Activated gamma-delta T cell treated with Interleukin-2 at 50 U/mL for 16 hours (primary cell): ENCODE data around the gene ALK.

Experiments
- DNase-seq: peaks from one replicate; pipeline ENCODE4 v3.0.0-alpha.2; 2020

The ALK gene

DNA sequence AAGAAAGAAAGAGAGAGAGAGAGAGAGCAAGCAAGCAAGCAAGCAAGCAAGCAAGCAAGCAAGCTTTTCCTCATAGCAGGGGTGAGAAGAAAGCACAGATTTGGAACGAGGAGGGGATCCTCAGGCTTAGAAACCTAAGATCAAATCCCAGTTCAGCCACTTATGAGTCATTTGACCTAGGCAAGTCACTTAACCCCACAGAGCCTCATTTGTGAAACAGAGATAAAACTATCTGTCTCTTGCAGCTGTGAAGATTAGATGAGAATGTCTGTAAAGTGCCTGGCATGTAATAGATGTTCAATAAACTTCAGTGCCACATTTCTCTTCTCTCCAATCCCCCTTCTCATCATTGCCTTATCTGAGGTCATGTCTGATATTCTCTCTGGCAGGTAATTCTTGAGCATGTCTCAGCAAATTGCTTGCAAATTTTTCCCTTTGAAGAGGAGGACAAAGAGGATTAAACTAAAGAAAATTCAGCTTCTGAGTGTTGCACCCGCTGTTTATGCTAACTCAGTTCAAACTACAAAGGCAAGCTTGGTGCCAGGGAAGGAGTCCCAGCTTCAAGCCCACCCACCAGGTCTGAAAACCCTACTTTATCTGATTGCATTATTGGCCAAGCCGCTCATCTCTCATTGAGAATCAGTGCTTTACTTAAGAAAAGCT is 20.3 kb downstream of the ALK start:
- DNase-seq: no peak

DNA sequence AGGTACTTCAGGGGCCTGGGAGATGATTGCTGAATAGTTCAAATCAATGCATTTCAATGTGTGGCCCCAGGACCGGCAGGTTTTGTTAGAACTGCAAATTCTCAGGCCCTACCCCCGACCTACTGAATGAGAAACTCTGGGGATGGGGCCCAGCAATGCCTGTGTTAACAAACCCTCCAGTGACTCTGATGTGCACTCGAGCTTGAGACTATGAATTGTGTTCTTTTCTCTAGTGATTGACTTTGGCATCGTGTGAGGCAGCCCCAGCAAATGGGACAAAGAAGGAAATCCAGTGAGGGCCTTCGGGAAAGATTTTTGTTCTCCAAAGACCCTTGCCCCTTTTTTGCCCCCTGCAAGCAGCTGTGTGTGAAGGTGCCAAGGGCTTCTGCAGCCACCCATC is 22.4 kb downstream of the ALK start:
- DNase-seq: no peak

DNA sequence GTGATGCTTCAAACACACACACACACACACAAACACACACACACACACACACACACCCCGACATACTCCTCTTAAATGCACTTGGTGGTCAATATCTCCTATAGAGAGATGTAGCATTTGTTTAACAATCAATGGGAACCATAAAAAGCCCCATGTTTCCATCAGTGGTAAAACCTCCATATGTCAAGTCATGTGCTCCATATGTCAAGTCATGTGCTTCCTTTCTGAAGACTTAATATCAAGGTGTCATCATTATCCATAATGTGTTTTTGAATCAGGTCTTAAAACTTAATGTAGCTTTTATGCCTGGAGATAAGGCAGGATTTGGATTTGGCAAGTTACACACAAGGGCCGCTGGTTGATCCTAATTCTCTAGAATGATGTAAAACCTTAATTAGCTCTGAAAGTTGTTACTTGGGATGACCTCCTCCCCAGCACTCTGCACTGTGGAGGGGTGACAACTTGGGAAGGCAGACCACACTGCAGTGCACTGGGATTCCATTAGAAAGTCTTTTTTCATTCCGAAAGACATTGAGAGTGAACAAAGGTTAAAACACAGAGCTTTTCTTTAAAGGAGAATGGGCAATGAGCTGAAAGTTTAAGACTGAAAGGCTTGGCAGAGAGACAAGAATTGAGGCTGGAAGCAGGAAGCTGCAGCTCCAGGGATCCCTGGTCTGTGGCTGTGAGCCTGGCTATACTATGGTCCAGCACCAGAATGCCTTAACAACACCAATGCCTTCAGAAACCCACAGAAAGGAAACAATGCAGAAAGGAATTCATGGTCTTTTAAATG is 26.4 kb downstream of the ALK start:
- no peak for DNase-seq

DNA sequence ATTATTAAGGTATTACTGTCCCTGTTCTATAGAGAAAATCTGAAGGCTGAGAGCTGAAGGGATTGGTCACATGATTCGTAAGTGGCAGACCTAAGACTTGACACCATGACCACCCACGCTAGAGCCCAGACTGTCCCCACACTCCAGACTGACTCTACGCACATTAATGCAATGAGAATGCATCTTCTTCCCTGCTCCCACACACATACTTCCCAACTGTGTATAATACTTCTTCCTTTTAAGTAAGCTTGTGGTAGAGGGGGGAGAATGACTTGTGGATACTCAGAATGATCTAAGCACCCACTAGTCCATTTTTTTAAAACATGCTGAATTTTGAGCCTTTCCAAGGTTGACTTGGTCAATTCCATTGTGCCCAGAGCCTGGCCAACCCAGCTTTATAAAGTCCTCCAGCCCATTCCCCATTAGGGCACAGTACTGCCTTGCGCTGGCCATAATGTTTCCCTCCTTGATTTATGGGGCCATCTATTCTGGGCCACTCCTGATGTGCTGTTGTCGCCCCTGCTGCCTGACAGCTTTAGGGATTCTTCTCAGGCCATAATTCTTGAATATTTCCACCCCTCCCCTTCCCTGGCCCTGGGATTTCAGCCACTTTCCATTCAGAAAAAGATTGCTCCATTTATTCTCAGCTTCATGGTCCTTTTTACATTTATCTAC is 28.7 kb downstream of the ALK start:
- DNase-seq: no peak

DNA sequence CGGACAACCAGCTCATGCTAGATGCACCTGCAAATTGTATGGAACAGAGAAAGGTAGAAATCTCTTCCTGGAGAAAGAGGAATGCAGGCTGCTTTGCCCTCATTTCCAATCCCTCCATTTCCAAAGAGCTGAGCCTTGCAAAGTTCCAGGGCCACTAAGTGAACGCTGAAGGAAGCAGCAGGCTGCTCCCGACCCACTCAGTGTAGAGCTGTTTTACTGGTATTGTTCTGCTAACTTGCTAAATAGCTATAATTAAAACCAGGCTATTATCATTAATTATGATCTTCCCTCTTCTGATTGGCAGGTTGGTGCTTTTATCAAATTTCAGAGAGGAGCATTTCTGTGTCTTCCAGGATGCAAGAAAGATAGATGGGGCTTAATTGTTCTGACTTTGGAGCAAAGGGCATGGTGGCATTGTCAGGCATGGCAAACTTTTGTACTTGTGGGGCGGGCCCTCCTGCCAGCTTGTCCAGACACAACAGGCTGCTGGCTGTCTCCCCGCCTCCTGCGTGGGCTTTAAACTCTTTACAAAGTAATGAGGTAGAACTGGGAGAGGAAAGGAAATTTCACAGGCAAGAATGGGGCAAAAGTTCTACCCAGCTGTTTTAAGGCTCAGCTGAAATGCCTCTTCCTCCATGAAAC is 40.2 kb downstream of the ALK start:
- DNase-seq: no peak

DNA sequence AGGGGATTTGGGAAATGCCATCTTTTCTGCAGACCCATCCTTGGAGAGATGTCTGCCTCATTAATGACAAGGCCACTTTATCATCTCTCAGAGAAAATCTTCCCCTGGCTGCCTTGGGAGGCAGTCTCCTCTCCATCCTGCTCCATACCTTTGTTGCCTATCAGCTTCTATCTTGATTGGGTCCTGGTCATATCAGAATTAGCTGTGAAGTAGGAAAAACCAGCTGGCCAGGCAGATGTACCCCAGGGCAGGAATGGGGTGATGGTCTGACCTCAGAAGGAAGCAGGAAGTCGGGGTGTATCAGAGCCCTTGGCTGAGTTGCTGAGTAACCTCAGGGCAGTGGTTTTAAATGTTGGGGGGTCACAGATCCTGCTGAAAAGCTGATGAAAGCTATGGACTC is 41.3 kb downstream of the ALK start:
- no peak for DNase-seq

DNA sequence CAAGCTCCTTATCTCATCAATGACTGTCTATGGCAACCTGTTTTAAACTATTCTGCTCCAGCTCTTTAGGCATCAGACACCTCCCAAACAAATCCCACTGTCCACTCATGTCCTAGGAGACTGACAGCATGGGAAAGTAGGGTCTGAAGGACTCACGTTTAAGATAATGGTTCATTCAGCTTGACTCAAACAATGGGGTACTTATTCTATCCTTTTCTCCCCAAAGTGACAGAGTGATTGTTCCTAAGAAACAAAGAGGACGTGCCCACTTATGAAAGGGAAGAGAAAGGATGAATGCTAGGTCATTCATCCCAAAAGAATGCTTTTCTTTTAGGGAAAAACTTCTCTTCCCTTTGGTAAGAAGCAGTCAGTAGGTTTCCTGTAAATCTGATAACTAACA is 41.9 kb downstream of the ALK start:
- no peak for DNase-seq

DNA sequence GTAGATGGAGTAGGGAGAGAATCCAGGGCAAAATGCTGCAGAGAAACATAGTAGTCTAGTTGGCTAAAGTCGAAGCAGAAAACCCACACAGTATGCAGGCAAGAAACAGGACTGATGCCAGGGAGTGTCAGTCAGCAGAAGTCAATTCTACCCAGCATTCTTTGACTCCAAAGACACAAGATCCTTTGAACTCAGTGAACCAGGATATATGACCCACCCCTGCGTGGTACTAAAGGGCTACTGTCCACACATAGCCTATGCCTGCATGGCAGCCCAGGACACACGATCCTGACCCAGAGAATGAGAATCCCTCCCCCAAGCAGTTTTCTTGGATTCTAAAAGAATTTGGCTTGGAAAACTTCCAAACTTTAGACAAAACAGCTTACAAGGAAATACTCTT is 42.5 kb downstream of the ALK start:
- no peak for DNase-seq

DNA sequence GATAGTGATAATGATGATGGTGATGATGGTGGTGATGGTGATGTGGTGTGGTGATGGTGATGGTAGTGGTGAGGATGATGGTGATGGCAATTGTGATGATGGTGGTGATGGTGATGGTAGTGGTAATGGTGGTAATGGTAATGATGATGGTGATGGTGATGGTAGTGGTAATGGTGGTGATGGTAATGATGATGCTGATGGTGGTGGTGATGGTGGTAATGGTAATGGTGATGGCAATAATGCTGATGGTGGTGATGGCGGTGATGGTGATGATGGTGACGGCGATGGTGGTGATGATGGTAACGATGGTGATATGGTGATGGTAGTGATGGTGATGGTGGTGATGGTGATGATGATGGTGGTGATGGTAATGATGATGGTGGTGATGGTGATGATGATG is 45.0 kb downstream of the ALK start:
- DNase-seq: no peak

DNA sequence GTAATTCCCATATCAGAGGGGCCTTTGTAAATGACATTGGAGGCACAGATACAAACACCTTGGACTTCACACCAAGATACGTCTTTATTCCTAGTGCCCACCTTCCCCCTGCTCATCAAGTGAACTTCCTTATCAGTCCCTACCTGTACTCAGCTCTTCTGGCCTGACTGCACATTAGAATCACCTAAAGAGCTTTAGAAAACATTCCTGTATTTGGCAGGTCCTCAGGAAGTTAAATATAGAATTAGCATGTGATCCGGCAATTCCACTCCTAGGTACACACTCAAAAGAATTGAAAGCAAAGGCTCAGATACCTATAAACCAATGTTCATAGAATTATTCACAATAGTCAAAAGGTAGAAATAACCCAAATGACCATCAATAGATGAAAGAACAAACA is 46.6 kb downstream of the ALK start:
- DNase-seq: no peak

DNA sequence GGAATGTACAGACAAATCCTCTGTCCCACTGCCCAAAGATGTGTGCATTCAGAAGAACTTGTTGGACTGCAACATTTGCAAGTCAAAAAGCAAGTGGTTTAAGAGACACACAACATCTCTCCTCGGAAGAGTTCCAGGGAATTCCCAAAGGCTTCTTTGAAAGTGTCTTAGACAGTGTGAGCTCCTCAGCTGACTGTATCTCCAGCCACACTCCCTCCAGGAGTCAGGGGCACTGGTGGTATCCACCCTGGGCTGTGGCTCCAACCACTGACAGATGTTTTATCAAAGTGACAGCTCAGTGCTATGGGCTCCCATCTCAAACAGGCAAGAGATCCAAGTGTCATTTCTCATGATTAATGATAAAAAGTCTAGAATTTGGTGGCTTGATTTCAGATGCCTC is 48.5 kb downstream of the ALK start:
- DNase-seq: no peak

DNA sequence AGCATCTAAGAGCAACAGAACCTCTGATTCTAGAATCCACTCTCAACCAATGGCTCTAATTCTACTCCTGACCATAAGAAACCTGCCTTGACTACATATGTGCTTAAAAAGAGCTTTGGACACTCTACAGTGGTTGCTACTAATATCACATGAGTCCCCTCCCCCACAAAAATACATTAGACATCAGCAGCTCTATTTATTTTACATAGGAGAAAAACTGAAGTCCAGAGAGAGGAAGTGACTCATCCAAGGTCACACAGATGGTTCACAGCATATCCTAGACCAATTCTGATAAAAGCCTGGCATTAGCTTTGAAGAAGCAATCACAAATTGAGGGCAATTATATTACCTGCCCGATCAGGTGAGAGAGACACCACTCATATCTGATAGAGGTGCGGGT is 49.8 kb downstream of the ALK start:
- no peak for DNase-seq

DNA sequence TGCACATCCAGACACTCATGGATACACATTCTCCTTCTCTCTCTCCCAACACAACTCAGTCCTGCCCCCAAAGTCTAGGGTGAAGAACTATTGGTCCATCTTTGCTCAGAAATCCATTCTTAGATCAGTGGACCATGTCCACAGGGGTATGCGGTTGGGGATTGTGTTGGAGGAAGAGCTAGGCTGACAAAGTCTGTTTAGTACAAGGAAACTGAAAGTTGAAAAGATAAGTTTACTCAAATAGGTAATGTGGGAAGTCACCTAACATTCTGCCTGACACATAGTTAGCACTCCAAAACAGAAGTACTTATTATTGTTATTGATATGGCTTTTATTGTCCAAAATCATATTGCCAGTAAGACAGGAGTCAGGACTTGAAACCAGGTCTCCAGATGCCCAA is 55.9 kb downstream of the ALK start:
- no peak for DNase-seq

DNA sequence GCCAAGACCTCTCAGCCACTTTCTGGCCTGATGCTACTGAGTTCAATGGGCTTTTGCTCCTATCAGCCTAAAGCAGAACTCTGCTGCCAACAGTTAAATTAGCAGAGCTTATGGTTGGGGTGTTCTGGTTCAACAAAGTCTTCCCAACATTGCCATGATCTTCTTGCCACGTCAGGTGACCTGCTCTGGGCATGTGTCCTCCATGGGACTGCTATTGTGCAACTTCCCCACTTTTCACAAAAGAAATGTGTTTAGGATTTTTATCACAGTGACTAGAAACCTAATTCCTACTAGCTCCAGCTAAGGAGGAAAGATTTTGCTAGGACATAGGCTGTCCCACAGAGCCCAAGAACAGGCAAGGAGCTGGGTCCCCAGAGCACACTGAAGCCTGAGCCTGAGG is 56.4 kb downstream of the ALK start:
- DNase-seq: no peak

DNA sequence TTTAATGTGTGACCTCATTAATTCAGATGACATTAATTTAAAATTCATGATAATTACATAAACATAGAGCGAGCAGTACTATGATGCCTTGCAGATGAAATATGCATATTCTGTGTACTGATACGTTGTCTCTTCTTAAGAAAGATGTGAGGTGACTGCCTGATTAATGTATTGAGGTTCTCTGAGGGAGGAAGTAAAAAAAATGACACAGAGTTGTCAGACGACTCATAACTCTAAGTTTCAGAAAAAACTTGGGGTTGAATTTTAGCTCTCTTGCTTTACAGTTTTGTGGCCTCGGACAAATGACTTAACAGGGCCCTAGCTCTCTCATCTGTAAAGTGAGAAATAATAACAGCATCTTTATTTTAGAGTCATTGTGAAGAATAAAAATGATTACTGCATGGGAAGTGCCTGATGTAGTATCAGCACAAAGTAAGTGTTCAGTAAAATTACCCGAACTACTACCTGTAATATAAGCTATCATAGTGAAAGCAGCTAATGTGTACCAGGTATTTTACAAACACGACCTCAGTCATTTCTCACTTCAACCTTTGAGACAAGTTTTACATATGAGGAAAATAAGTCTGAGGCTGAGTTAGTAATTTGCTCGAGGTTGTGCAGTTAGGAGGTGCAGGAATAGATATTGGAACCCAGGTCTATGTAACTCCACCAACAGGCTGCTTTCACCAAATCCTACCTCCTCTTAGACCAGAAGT is 65.3 kb downstream of the ALK start:
- DNase-seq: no peak

DNA sequence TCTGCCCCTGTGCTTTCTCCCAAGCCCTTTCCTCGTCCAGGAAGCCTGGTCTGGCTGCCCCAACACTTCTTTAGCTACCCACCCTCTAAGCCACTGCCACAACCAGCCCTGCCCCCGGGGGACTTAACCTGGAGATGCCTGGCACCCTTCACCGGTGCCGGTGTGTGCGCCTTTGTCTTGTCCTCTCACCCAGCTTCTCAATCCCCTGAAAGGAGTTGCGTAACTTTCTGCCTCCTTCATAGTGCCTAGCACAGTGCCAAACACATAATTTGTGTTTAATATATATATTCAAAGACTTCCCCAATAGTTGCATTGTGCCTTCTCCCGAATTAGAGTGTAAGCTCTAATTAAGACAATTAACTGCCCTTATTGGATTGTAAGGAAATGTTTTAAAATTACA is 70.6 kb downstream of the ALK start:
- no peak for DNase-seq

DNA sequence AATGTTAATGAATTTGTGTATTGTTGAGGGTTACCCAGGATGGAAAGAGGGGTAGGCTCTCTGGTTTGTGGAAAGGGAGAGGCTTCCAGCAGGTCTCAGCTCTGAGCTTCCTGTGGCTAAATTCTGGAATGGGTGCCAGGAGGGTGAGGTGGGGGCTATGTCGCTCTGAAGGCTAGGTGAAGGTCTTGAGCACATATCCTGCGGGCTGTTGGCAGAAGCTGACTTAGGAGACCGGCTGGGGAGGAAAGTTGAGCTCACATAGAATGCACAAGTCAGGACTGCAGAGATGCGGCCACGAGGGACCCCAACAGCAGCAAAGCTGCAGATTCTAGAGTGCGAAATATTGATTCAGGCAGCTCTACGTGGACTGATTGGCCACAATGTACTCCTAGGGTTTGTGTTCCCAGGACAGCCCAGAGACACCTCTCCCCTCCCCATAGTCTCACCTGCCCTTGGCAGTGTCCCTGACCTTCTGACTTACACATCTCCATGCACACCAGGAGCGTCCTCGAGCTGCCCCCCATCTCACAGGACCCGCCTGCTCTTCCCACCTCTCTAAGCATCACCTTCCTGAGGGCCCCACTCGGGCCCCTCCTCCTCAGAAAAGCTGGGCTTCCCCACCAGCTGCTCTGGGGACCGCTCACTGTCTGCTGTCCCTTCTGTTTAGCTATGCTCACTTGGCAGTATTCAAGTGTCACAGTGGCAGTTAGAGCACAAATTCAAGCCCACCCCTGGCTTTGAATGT is 72.6 kb downstream of the ALK start:
- no peak for DNase-seq

DNA sequence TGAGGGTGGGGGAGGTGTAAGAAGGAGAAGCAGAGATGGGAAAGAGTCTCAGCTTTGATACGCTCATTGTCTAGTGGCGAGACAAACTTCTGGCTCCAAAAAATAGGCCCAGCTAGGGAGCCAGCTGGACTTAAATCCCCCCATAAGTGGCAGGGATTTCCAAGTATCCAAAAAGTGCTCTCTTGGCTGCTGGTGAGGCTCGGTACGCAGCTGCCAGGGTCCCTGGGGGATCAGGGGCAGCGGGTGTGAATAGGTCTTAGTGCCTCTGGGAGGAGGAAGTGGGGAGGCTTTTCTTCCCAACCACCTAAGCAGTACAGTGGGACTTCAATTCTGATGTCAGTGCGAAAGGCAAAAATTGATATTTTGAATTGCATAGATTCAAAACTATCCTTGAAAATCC is 73.5 kb downstream of the ALK start:
- DNase-seq: no peak

DNA sequence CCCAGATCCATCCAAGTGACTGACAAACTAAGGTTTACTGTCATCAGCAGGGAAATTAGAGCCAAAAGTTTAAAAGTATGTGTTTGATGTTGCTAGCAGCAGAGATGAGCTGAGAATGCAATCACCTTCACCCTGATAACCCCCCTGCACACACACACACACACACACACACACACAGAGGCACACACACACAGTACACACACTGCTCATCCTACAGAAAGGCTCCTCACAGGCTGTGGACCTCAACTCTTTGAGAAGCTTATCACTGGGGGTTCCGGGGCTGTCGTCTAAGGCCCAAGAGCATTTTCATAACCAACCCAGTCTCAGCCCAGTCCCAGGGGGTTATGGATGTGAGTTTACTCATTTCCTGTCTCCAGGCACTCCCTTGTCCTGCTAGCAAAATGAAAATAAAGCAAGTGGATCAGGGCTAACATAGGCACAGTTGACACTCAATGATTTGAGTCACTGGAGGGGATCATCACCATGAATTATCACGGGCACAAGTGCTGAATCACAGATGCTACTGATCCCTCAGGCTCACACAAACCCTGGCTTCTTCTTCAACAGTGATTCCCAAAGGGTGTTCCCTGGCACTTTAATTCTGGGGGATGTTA is 76.6 kb downstream of the ALK start:
- no peak for DNase-seq

DNA sequence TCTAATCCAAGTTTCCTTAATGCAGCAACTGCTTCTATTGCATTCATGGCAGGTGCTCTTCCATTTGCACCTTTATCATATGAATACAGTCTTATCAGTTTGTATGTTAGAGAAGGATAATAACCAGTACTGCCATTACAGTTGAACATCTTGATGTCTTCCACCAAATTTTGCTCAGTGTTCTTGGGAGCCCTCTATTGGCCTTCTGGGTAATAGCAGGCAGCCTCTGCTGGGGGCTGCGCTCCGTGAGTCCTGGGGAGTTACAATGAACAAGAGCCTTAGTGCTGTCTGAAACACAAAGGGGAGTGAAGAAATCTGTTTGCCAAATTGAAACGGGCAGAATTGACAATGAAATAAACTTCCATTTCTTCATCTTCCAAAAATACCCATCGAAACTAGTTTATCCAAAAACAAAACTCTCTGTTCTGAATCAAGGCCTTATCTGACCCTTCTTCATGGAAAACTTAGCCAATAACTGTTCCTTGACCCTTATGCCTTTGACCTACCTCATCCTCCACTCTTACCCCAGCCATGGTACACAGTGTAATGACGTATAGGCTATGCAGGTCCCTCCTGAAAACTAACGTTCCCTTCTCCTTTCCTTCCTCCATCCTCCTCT is 79.9 kb downstream of the ALK start:
- no peak for DNase-seq

DNA sequence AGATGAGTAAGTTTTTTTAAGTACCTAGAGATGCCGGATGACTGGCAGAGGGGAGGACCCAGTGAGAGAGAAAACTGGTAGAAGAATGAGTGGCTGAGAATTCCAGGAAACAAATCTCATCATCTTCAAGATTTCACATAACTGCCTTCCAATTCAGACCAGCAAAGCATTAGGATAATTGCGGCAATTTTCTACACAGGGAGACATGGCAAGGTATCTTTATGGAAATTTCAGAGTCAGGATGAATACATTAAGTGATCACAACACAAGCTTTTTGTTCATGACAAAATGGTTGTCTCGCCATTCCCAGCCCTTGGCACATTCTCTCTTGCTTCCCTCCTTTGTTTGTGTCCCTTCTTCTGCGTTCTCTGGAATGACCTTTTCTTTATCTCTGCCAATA is 82.1 kb downstream of the ALK start:
- no peak for DNase-seq

DNA sequence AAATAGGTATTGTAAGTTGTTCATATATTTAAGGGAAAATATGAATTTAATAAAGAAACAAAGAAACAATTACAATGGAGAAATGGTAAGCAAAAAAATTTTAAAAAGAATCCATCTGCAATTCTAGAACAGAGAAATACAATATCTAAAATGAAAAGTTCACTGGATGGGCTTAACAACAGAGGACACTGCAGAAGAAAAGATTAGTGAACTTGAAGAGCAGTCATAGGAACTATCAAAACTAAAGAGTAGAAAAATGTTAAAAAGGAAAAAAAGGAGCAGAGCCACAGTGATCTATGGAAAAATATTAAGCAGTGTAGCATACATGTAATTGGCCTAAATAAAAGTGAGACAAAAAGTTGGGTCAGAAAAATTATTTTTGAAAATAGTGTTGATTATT is 83.5 kb downstream of the ALK start:
- no peak for DNase-seq
